Smooth muscle cell (in vitro differentiated cells): ENCODE measurements around the gene MFF. TPM values are rescaled to one million over a fixed set of nuclear protein-coding genes. Genes with fewer than 3 reads are reported as not detected.
"Not testable (repeated sequence)": the region's sequence is repeated elsewhere in the genome, so short reads cannot be mapped to it uniquely, and the experiment has no call there.

ENCODE experiments used
- DNase-seq: peaks from one replicate; lab custom pipeline; 2025; ENCODE audit not compliant: unreplicated experiment; lab: John Stamatoyannopoulos, UW
- H2AFZ ChIP-seq: fragments of 200-600 bp; sonication (generic); 2 replicates; pipeline ENCODE4 v1.6.0; 2016; ENCODE audit warnings: antibody characterized with exemption, low read depth, mild to moderate bottlenecking
- H3F3A ChIP-seq: fragments of 200-600 bp; sonication (generic); 2 replicates; pipeline ENCODE4 v1.6.0; 2017; ENCODE audit warnings: antibody characterized with exemption, low read depth
- H3K27ac ChIP-seq: fragments of 200-600 bp; sonication (generic); 2 replicates; pipeline ENCODE4 v1.5.1; 2016; ENCODE audit warnings: low read depth, mild to moderate bottlenecking
- H3K27me3 ChIP-seq: fragments of 200-600 bp; sonication (generic); 2 replicates; pipeline ENCODE4 v1.6.1; 2016; ENCODE audit warnings: low read depth, mild to moderate bottlenecking
- H3K36me3 ChIP-seq: fragments of 200-600 bp; sonication (generic); 2 replicates; pipeline ENCODE4 v1.5.1; 2016; ENCODE audit warnings: low read depth
- H3K4me1 ChIP-seq: fragments of 200-600 bp; sonication (generic); 2 replicates; pipeline ENCODE4 v1.5.1; 2016; ENCODE audit warnings: low read depth
- H3K4me2 ChIP-seq: fragments of 200-600 bp; sonication (generic); 2 replicates; pipeline ENCODE4 v1.6.0; 2016; ENCODE audit warnings: mild to moderate bottlenecking
- H3K4me3 ChIP-seq: fragments of 200-600 bp; sonication (generic); 2 replicates; pipeline ENCODE4 v1.5.1; 2016; ENCODE audit warnings: mild to moderate bottlenecking
- H3K79me2 ChIP-seq: fragments of 200-600 bp; sonication (generic); 2 replicates; pipeline ENCODE4 v1.6.0; 2016; ENCODE audit warnings: low read depth, mild to moderate bottlenecking
- H3K9ac ChIP-seq: fragments of 200-600 bp; sonication (generic); 2 replicates; pipeline ENCODE4 v1.6.0; 2016; ENCODE audit warnings: low read depth
- H3K9me3 ChIP-seq: fragments of 200-600 bp; sonication (generic); replicated peaks from 2 replicates; pipeline ENCODE4 v1.5.1; 2016; ENCODE audit warnings: low read depth
- H4K20me1 ChIP-seq: fragments of 200-600 bp; sonication (generic); 2 replicates; pipeline ENCODE4 v1.6.0; 2016; ENCODE audit warnings: low read depth
- WGBS: methylation state at CpG from one replicate; pipeline ENCODE4 v1.1.7; 2016; ENCODE audit warnings: low lambda C conversion rate; 5-methylcytosine and 5-hydroxymethylcytosine counted together
- polyA plus RNA-seq: library from polyadenylated mRNA; unstranded; fragments of >200 nt; fragmentation: Nextera tagmentation; extraction: Ambion mirVana; gene quantifications from 2 replicates; pipeline ENCODE4 v1.2.1, GENCODE V29; 2016
- total RNA-seq: library from RNA; depleted of rRNA; stranded (reverse); fragments of >200 nt; gene quantifications from 2 replicates; pipeline ENCODE4 v1.2.3, GENCODE V29; 2014
- TF ChIP-seq, protein P1 (sequence below): fragments of 200-600 bp; sonication (generic); IDR thresholded peaks from 2 replicates; pipeline ENCODE4 v1.5.1; 2017; ENCODE audit warnings: borderline replicate concordance, mild to moderate bottlenecking, antibody characterized with exemption; ENCODE audit not compliant: insufficient read depth, poor library complexity, severe bottlenecking

Gene MFF
- total and polyA plus RNA-seq, 2 experiments from 2014 or later, result 106 to 121 TPM

DNA sequence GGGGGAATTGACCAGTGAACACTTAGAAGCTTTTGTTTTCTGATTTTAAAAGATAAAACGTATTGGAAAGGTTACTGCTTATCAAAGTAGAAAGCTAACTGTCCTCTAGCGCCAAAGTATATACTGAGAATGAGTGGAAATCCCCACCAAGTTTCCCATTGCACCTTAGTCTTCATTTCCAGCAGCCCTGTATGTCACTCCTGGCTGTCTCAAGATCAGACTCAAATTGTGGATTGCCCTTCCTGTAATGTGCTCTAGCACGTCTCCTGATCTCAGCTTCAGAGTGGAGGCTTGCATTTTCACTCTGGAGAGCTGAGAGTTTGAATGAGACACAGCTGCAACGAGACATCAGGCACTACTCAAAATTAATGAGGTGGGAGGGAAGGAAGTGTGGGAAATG is 26.6 kb downstream of the MFF start:
- Histone ChIP-seq H3K9me3 (no peaks in the 10 kb centered on the region), H3F3A (no peaks in the 10 kb centered on the region), H3K4me2 (no peak overlapping the region), H3K36me3 (peaks cover 10% of the 10 kb centered on the region), H3K79me2 (no peaks in the 10 kb centered on the region), H3K4me1 (no peaks in the 10 kb centered on the region), H3K27me3 (no peaks in the 10 kb centered on the region), H3K27ac (no peak overlapping the region), H3K4me3 (no peak overlapping the region), H2AFZ (no peak overlapping the region), H4K20me1 (no peaks in the 10 kb centered on the region), H3K9ac (no peak overlapping the region)
- no peak for DNase-seq
- WGBS, result 82% methylated on average over 4 of the region's 4 CpGs
- TF ChIP-seq, protein P1, sequence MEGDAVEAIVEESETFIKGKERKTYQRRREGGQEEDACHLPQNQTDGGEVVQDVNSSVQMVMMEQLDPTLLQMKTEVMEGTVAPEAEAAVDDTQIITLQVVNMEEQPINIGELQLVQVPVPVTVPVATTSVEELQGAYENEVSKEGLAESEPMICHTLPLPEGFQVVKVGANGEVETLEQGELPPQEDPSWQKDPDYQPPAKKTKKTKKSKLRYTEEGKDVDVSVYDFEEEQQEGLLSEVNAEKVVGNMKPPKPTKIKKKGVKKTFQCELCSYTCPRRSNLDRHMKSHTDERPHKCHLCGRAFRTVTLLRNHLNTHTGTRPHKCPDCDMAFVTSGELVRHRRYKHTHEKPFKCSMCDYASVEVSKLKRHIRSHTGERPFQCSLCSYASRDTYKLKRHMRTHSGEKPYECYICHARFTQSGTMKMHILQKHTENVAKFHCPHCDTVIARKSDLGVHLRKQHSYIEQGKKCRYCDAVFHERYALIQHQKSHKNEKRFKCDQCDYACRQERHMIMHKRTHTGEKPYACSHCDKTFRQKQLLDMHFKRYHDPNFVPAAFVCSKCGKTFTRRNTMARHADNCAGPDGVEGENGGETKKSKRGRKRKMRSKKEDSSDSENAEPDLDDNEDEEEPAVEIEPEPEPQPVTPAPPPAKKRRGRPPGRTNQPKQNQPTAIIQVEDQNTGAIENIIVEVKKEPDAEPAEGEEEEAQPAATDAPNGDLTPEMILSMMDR, result no peak

- Histone ChIP-seq H4K20me1 (no peaks in the 10 kb centered on the region), H3K4me3 (no peak overlapping the region), H2AFZ (no peak overlapping the region), H3K4me1 (no peaks in the 10 kb centered on the region), H3K79me2 (no peaks in the 10 kb centered on the region), H3K36me3 (peaks cover 19% of the 10 kb centered on the region), H3K9ac (no peak overlapping the region), H3K27me3 (no peaks in the 10 kb centered on the region), H3F3A (peaks cover 5% of the 10 kb centered on the region), H3K9me3 (no peaks in the 10 kb centered on the region), H3K4me2 (no peak overlapping the region), H3K27ac (no peak overlapping the region)
- TF ChIP-seq, protein P1, result no peak
- 76% methylated on average over 5 of the region's 5 CpGs for WGBS
- DNase-seq, result no peak
These were observed 35.3 kb downstream of the MFF start for GRCh38 chr2:227360351-227360750.

DNA sequence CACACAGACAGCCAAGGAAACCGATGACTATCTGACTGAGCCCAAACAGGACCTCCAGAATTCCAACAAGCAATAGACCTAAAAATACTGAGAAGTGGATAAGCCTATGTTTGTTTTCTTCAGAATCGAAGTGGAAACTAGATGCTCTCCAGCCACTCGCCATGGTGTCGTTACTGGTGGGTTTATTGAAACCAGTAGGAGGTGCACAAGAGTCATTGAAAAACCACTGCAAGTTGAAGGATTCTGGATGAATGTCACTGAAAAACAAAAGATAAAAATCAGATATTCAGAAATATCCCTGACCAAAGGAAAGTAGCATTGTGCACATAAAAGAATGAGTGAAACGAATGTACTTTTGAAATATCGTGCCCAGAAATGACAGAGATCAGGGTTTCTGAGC is 38.7 kb downstream of the MFF start:
- H3K79me2 ChIP-seq, result no peaks in the 10 kb centered on the region
- H4K20me1 ChIP-seq, result no peaks in the 10 kb centered on the region
- no peak for DNase-seq
- no peak overlapping the region for H3K9ac ChIP-seq
- H3K27ac ChIP-seq, result no peak overlapping the region
- H3K4me3 ChIP-seq, result no peak overlapping the region
- H3K9me3 ChIP-seq, result no peaks in the 10 kb centered on the region
- H3K4me2 ChIP-seq, result no peak overlapping the region
- TF ChIP-seq, protein P1, result no peak
- H3F3A ChIP-seq, result peaks cover 5% of the 10 kb centered on the region
- H3K27me3 ChIP-seq, result no peaks in the 10 kb centered on the region
- no peaks in the 10 kb centered on the region for H3K4me1 ChIP-seq
- 91% methylated on average over 6 of the region's 6 CpGs for WGBS
- no peak overlapping the region for H2AFZ ChIP-seq
- H3K36me3 ChIP-seq, result no peaks in the 10 kb centered on the region

GRCh38 chr2:227364585-227365263 is 39.7 kb downstream of the MFF start:
- not testable (repeated sequence) for H3K4me1 ChIP-seq, H3K4me3 ChIP-seq, H3K36me3 ChIP-seq, H3K27ac ChIP-seq, H3F3A ChIP-seq, H3K9ac ChIP-seq, H3K79me2 ChIP-seq, H3K9me3 ChIP-seq, H2AFZ ChIP-seq, DNase-seq, H4K20me1 ChIP-seq, H3K27me3 ChIP-seq
- H3K4me2 ChIP-seq, result peak overlapping the region; percentile 40
- 73% methylated on average over 11 of the region's 11 CpGs for WGBS
